GM23248 (cell line): ENCODE results near the gene PAFAH1B1. TPM values are rescaled to one million over a fixed set of nuclear protein-coding genes. Genes with fewer than 3 reads are reported as not detected.
"Not testable (repeated sequence)": the region's sequence is repeated elsewhere in the genome, so short reads cannot be mapped to it uniquely, and the experiment has no call there.

ENCODE experiments used
- DNase-seq: peaks from one replicate; pipeline ENCODE4 v3.0.0-alpha.2; 2015
- H2AFZ ChIP-seq: fragments of 200-600 bp; sonication (generic); 2 replicates; pipeline ENCODE4 v1.6.1; 2016; ENCODE audit warnings: antibody characterized with exemption
- H3F3A ChIP-seq: fragments of 200-600 bp; sonication (generic); 2 replicates; pipeline ENCODE4 v1.6.1; 2016; ENCODE audit warnings: mild to moderate bottlenecking, antibody characterized with exemption, mixed run types; ENCODE audit not compliant: insufficient read depth
- H3K27ac ChIP-seq: fragments of 200-600 bp; sonication (generic); 2 replicates; pipeline ENCODE4 v1.5.1; 2016; ENCODE audit warnings: mild to moderate bottlenecking
- H3K27me3 ChIP-seq: fragments of 200-600 bp; sonication (generic); replicated peaks from 2 replicates; pipeline ENCODE4 v1.6.1; 2016; ENCODE audit warnings: mild to moderate bottlenecking; ENCODE audit not compliant: insufficient read depth
- H3K36me3 ChIP-seq: fragments of 200-600 bp; sonication (generic); 2 replicates; pipeline ENCODE4 v1.6.1; 2016; ENCODE audit warnings: low read depth, mild to moderate bottlenecking
- H3K4me1 ChIP-seq: fragments of 200-600 bp; sonication (generic); 2 replicates; pipeline ENCODE4 v1.6.1; 2016; ENCODE audit warnings: mild to moderate bottlenecking; ENCODE audit not compliant: insufficient read depth
- H3K4me2 ChIP-seq: fragments of 200-600 bp; sonication (generic); one replicate; pipeline ENCODE4 v1.6.1; 2016; ENCODE audit warnings: mild to moderate bottlenecking; ENCODE audit not compliant: unreplicated experiment
- H3K4me3 ChIP-seq: fragments of 200-600 bp; sonication (generic); 2 replicates; pipeline ENCODE4 v1.5.1; 2016; ENCODE audit warnings: mild to moderate bottlenecking
- H3K79me2 ChIP-seq: fragments of 200-600 bp; sonication (generic); 2 replicates; pipeline ENCODE4 v1.6.1; 2016; ENCODE audit warnings: mild to moderate bottlenecking; ENCODE audit not compliant: insufficient read depth
- H3K9ac ChIP-seq: fragments of 200-600 bp; sonication (generic); 2 replicates; pipeline ENCODE4 v1.6.1; 2016; ENCODE audit warnings: mild to moderate bottlenecking
- H3K9me2 ChIP-seq: fragments of 200-600 bp; sonication (generic); 2 replicates; pipeline ENCODE4 v1.6.1; 2016; ENCODE audit warnings: mixed run types, mild to moderate bottlenecking, moderate library complexity; ENCODE audit not compliant: insufficient read depth
- H3K9me3 ChIP-seq: fragments of 200-600 bp; sonication (generic); one replicate; pipeline ENCODE4 v1.6.1; 2017; ENCODE audit warnings: low read depth
- H4K20me1 ChIP-seq: fragments of 200-600 bp; sonication (generic); 2 replicates; pipeline ENCODE4 v1.6.0; 2016; ENCODE audit not compliant: insufficient read depth
- EZH2 ChIP-seq: fragments of 200-600 bp; sonication (generic); IDR thresholded peaks from 2 replicates; pipeline ENCODE4 v1.6.1; 2018; ENCODE audit warnings: antibody characterized with exemption, mild to moderate bottlenecking; ENCODE audit not compliant: insufficient read depth, poor library complexity, severe bottlenecking
- EZH2phosphoT487 ChIP-seq: fragments of 200-600 bp; sonication (generic); IDR thresholded peaks from 2 replicates; pipeline ENCODE4 v1.6.1; 2018; ENCODE audit warnings: antibody characterized with exemption, moderate library complexity, mild to moderate bottlenecking, low read depth; ENCODE audit not compliant: insufficient read depth
- WGBS, 2 experiments: methylation state at CpG; one replicate each; pipeline ENCODE4 v1.1.6; 2015 to 2017; ENCODE audit warnings: low lambda C conversion rate in 2 of 2, low coverage in 1 of 2; ENCODE audit errors: missing lambda C conversion rate in 2 of 2; 5-methylcytosine and 5-hydroxymethylcytosine counted together
- in situ Hi-C: fragments of 300-500 bp; cut with MboI; formaldehyde crosslinking; loops from 2 replicates; pipeline ENCODE4 v1.15.0; 2020
- polyA plus RNA-seq: library from polyadenylated mRNA; unstranded; fragments of >200 nt; fragmentation: Nextera tagmentation; extraction: Ambion mirVana; gene quantifications from 2 replicates; pipeline ENCODE4 v1.2.1, GENCODE V29; 2016
- total RNA-seq: library from RNA; depleted of rRNA; stranded (reverse); fragments of >200 nt; shearing (Covaris generic); gene quantifications from 2 replicates; pipeline ENCODE4 v1.2.3, GENCODE V29; 2014

Gene PAFAH1B1
- total and polyA plus RNA-seq, 2 experiments from 2014 or later = 32.5 to 88.7 TPM

DNA sequence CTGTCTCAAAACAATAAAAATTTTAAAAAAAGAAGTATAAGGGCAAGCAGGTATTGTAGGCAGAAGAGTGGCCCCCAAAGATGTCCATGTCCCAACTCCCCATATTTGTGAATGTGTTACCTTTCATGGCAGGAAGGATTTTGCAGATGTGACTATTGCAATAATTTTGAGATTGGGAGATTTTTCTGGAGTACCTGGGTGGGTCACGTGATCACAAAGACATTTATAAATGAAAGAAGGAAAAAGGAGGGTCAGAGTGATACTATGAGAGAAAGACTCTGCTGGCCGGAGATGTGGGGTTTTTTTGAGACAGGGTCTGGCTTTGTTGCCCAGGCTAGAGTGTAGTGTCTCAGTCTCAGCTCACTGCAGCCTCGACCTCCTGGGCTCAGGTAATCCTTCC is 27.4 kb upstream of the PAFAH1B1 start:
- no peaks in the 10 kb centered on the region for H3K79me2 ChIP-seq
- H3F3A ChIP-seq = no peaks in the 10 kb centered on the region
- H3K36me3 ChIP-seq = no peaks in the 10 kb centered on the region
- no peak overlapping the region for H3K4me2 ChIP-seq
- no peak overlapping the region for H2AFZ ChIP-seq
- no peaks in the 10 kb centered on the region for H3K9me2 ChIP-seq
- no peak overlapping the region for H3K9ac ChIP-seq
- H3K27me3 ChIP-seq = no peaks in the 10 kb centered on the region
- no peaks in the 10 kb centered on the region for H3K9me3 ChIP-seq
- H3K27ac ChIP-seq = no peak overlapping the region
- H4K20me1 ChIP-seq = no peaks in the 10 kb centered on the region
- H3K4me3 ChIP-seq = no peak overlapping the region
- TF ChIP-seq EZH2 (no peak), EZH2phosphoT487 (no peak)
- DNase-seq = no peak
- in situ Hi-C loops = no loop called here
- H3K4me1 ChIP-seq = no peaks in the 10 kb centered on the region
- WGBS, 2 experiments = 53 to 78% methylated on average over 3 of the region's 3 CpGs

DNA sequence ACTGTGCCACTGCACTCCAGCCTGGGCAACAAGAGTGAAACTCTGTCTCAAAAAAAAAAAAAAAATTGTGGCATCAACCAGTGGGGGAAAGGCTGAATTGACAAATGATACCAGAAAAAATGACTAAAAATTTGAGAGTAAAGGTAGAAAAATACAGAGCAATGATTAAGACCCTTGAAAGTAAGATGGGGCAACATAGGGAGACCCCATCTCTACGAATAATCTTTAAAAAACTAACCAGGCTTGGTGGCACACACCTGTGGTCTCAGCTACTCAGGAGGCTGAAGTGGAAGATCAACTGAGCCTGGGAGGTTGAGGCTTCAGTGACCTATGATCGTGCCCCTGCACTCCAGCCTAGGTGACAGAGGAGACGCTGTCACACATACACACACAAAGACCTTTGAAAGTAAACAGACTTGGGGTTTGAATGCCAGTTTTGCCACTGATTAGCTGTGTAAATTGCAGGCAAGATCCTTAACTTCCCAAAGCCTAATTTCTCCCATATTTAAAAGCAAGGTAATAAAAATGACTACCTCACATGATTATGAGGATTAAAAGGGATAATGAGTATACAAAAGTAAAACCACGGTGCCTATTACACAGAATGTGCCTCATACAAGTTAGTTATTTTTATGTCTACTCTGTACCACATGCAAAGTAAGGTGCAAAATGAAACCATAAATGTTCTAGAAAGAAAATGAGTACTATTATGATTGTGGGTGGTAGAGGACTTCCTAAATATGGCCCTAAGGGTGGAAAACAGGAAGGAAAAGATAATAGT is 21.7 kb upstream of the PAFAH1B1 start:
- H3K27me3 ChIP-seq = no peaks in the 10 kb centered on the region; the same call in 1 of the 2 replicates
- TF ChIP-seq EZH2 (no peak), EZH2phosphoT487 (no peak)

DNA sequence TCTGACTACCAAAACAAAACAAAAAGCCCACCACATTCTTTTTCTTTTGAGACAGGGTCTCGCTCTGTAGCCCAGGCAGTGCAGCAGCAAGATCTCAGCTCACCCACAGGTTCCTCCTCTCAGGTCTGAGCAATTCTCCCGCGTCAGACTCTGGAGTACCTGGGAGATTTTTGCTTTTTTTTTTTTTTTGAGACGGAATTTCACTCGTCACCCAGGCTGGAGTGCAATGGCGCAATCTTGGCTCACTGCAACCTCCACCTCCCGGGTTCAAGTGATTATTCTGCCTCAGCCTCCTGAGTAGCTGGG is 21.2 kb upstream of the PAFAH1B1 start:
- H2AFZ ChIP-seq, H4K20me1 ChIP-seq, H3K4me1 ChIP-seq, H3K4me2 ChIP-seq, in situ Hi-C loops, H3K9me2 ChIP-seq, H3K9ac ChIP-seq, H3K36me3 ChIP-seq, H3K79me2 ChIP-seq, H3K27me3 ChIP-seq, H3K4me3 ChIP-seq, H3F3A ChIP-seq, H3K9me3 ChIP-seq, H3K27ac ChIP-seq, DNase-seq: not testable (repeated sequence)
- 51 to 64% methylated on average over 6 to 7 of the region's 7 CpGs for WGBS, 2 experiments

More for the DNA sequence above, 21.7 kb upstream of the PAFAH1B1 start:
- no peak overlapping the region for H2AFZ ChIP-seq
- no peak overlapping the region for H3K27ac ChIP-seq
- no peaks in the 10 kb centered on the region for H3K36me3 ChIP-seq
- no peaks in the 10 kb centered on the region for H4K20me1 ChIP-seq
- H3K4me3 ChIP-seq = no peak overlapping the region
- no peak overlapping the region for H3K4me2 ChIP-seq
- H3K4me1 ChIP-seq = no peaks in the 10 kb centered on the region
- H3K9me2 ChIP-seq = no peaks in the 10 kb centered on the region
- in situ Hi-C loops = no loop called here
- no peak overlapping the region for H3K9ac ChIP-seq
- H3K79me2 ChIP-seq = no peaks in the 10 kb centered on the region
- H3F3A ChIP-seq = no peaks in the 10 kb centered on the region
- no peak for DNase-seq
- WGBS, 2 experiments = 54 to 58% methylated on average over 4 of the region's 4 CpGs
- no peaks in the 10 kb centered on the region for H3K9me3 ChIP-seq

DNA sequence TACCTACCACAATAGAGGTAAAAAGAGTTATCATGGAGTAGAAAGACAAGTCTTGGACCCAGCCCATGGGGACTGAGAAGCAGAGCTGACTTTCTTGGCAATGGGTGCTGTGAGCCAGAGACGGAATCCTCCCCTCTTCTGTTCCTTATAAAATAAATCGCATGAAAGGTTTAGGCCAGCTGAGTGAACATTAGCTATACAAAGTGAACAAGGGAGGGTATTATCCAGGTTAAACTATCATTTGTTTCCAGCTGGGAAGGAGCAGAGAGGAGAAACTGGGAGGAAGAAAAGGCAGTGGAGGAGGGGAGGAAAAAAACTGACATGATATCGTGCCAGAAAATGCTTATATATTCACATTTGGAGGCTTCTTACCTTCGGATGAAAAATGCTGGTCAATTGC is 13.3 kb upstream of the PAFAH1B1 start:
- H3F3A ChIP-seq = no peaks in the 10 kb centered on the region
- TF ChIP-seq EZH2phosphoT487 (no peak), EZH2 (no peak)
- H3K36me3 ChIP-seq = no peaks in the 10 kb centered on the region
- H3K4me3 ChIP-seq = no peak overlapping the region
- in situ Hi-C loops = no loop called here
- H4K20me1 ChIP-seq = no peaks in the 10 kb centered on the region
- 7 to 8% methylated on average over 4 of the region's 4 CpGs for WGBS, 2 experiments
- H3K9me3 ChIP-seq = no peaks in the 10 kb centered on the region
- no peak overlapping the region for H3K27ac ChIP-seq
- H3K27me3 ChIP-seq = peaks cover 4% of the 10 kb centered on the region; the same call in 1 of the 2 replicates
- H3K4me2 ChIP-seq = no peak overlapping the region
- H3K4me1 ChIP-seq = no peaks in the 10 kb centered on the region
- H3K9ac ChIP-seq = no peak overlapping the region
- no peaks in the 10 kb centered on the region for H3K79me2 ChIP-seq
- no peak for DNase-seq
- H2AFZ ChIP-seq = peak overlapping the region; percentile 24; the same call in 1 of the 2 replicates
- no peaks in the 10 kb centered on the region for H3K9me2 ChIP-seq

DNA sequence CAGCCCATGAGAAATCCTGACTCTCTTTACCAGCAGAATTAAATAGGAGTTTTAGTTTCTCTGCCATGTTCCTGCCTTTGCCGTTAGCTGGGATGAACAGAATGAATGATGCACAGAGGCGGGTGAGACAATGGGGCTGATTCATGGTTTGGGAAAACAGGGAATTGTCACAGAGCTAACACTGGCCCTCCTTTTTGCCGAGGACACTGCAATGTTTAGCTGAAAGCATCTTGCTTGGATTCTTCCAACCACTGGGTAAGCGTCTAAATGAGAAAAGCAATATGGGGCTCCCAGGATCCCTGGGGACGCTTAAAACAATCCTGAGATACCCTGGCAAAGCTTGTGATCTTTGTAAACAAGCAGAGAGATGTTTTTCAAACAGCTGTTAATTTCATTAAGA is 12.8 kb upstream of the PAFAH1B1 start:
- H2AFZ ChIP-seq = peak overlapping the region; percentile 24; the same call in 1 of the 2 replicates
- peaks cover 4% of the 10 kb centered on the region; the same call in 1 of the 2 replicates for H3K27me3 ChIP-seq
- no peaks in the 10 kb centered on the region for H3K9me3 ChIP-seq
- TF ChIP-seq EZH2 (no peak), EZH2phosphoT487 (no peak)
- H3K4me1 ChIP-seq = no peaks in the 10 kb centered on the region
- no peak overlapping the region for H3K9ac ChIP-seq
- H4K20me1 ChIP-seq = no peaks in the 10 kb centered on the region
- H3K4me2 ChIP-seq = no peak overlapping the region
- 36 to 39% methylated on average over 5 of the region's 5 CpGs for WGBS, 2 experiments
- H3K27ac ChIP-seq = no peak overlapping the region
- no peak overlapping the region for H3K4me3 ChIP-seq
- no peaks in the 10 kb centered on the region for H3F3A ChIP-seq
- no peaks in the 10 kb centered on the region for H3K79me2 ChIP-seq
- in situ Hi-C loops = no loop called here
- no peaks in the 10 kb centered on the region for H3K9me2 ChIP-seq
- peak; percentile 30 for DNase-seq
- H3K36me3 ChIP-seq = no peaks in the 10 kb centered on the region
